ENCODE results near the gene CDK4. TPM values are rescaled to one million over a fixed set of nuclear protein-coding genes. Genes with fewer than 3 reads are reported as not detected.

CDK4 gene
- total and polyA plus RNA-seq, 2 of the 13 experiments (the other 11 are each of a cell fraction or from before 2014, with no cell fraction given): 191 to 209 TPM

Small RNAs within 50 kb of the gene (microRNA-seq; reads per million reads assigned to microRNA genes)
- not detected for gene MIR6759

Other genes with a start within 250 kb of the CDK4 start
- gene DDIT3, start 231.8 kb downstream of the CDK4 start, total RNA-seq (2016; rRNA removed; fragmentation: Illumina TruSeq; extraction: Trizol): 17.5 and 27.5 TPM in 2 replicates
- 45.2 and 48.7 TPM in 2 replicates for gene DDIT3, start 231.8 kb downstream of the CDK4 start, polyA plus RNA-seq (2011; rRNA removed)
- 4.1 and 5.1 TPM in 2 replicates for gene MBD6, start 229.5 kb downstream of the CDK4 start, total RNA-seq (2016; rRNA removed; fragmentation: Illumina TruSeq; extraction: Trizol)
- gene MBD6, start 229.5 kb downstream of the CDK4 start, polyA plus RNA-seq (2011; rRNA removed): 5.9 and 6.1 TPM in 2 replicates
- 72.0 and 75.5 TPM in 2 replicates for gene DCTN2, start 205.1 kb downstream of the CDK4 start, total RNA-seq (2016; rRNA removed; fragmentation: Illumina TruSeq; extraction: Trizol)
- gene DCTN2, start 205.1 kb downstream of the CDK4 start, polyA plus RNA-seq (2011; rRNA removed): 77.4 and 85.7 TPM in 2 replicates
- 1.1 and 1.6 TPM in 2 replicates for gene KIF5A, start 202.3 kb downstream of the CDK4 start, total RNA-seq (2016; rRNA removed; fragmentation: Illumina TruSeq; extraction: Trizol)
- 10.3 and 11.9 TPM in 2 replicates for gene KIF5A, start 202.3 kb downstream of the CDK4 start, polyA plus RNA-seq (2011; rRNA removed)
- 23.6 and 26.4 TPM in 2 replicates for gene PIP4K2C, start 161.1 kb downstream of the CDK4 start, total RNA-seq (2016; rRNA removed; fragmentation: Illumina TruSeq; extraction: Trizol)
- gene PIP4K2C, start 161.1 kb downstream of the CDK4 start, polyA plus RNA-seq (2011; rRNA removed): 21.7 and 23.3 TPM in 2 replicates
- 5.4 and 9.0 TPM in 2 replicates for gene DTX3, start 147.5 kb downstream of the CDK4 start, total RNA-seq (2016; rRNA removed; fragmentation: Illumina TruSeq; extraction: Trizol)
- gene DTX3, start 147.5 kb downstream of the CDK4 start, polyA plus RNA-seq (2011; rRNA removed): 27.2 and 28.7 TPM in 2 replicates
- 10.1 and 11.5 TPM in 2 replicates for gene ARHGEF25, start 140.9 kb downstream of the CDK4 start, total RNA-seq (2016; rRNA removed; fragmentation: Illumina TruSeq; extraction: Trizol)
- gene ARHGEF25, start 140.9 kb downstream of the CDK4 start, polyA plus RNA-seq (2011; rRNA removed): 12.5 and 15.3 TPM in 2 replicates
- 1.9 and 4.5 TPM in 2 replicates for gene B4GALNT1, start 119.1 kb downstream of the CDK4 start, total RNA-seq (2016; rRNA removed; fragmentation: Illumina TruSeq; extraction: Trizol)
- 5.4 and 5.9 TPM in 2 replicates for gene B4GALNT1, start 119.1 kb downstream of the CDK4 start, polyA plus RNA-seq (2011; rRNA removed)
- gene OS9, start 58.2 kb downstream of the CDK4 start, total RNA-seq (2016; rRNA removed; fragmentation: Illumina TruSeq; extraction: Trizol): 51.7 and 156 TPM in 2 replicates
- 206 and 225 TPM in 2 replicates for gene OS9, start 58.2 kb downstream of the CDK4 start, polyA plus RNA-seq (2011; rRNA removed)
- 0.38 and 0.81 TPM in 2 replicates for gene AGAP2, start 13.6 kb downstream of the CDK4 start, total RNA-seq (2016; rRNA removed; fragmentation: Illumina TruSeq; extraction: Trizol)
- gene AGAP2, start 13.6 kb downstream of the CDK4 start, polyA plus RNA-seq (2011; rRNA removed): 0.45 and 0.73 TPM in 2 replicates
- gene TSPAN31, start 7.3 kb downstream of the CDK4 start, total RNA-seq (2016; rRNA removed; fragmentation: Illumina TruSeq; extraction: Trizol): 5.4 and 10.4 TPM in 2 replicates
- 24.6 and 27.3 TPM in 2 replicates for gene TSPAN31, start 7.3 kb downstream of the CDK4 start, polyA plus RNA-seq (2011; rRNA removed)
- gene MARCHF9, start 2.8 kb upstream of the CDK4 start, total RNA-seq (2016; rRNA removed; fragmentation: Illumina TruSeq; extraction: Trizol): 2.7 and 5.7 TPM in 2 replicates
- gene MARCHF9, start 2.8 kb upstream of the CDK4 start, polyA plus RNA-seq (2011; rRNA removed): 9.6 and 14.5 TPM in 2 replicates
- 0.97 and 2.3 TPM in 2 replicates for gene CYP27B1, start 14.8 kb upstream of the CDK4 start, total RNA-seq (2016; rRNA removed; fragmentation: Illumina TruSeq; extraction: Trizol)
- gene CYP27B1, start 14.8 kb upstream of the CDK4 start, polyA plus RNA-seq (2011; rRNA removed): 3.0 and 3.4 TPM in 2 replicates
- gene METTL1, start 19.8 kb upstream of the CDK4 start, total RNA-seq (2016; rRNA removed; fragmentation: Illumina TruSeq; extraction: Trizol): 34.7 and 35.5 TPM in 2 replicates
- gene METTL1, start 19.8 kb upstream of the CDK4 start, polyA plus RNA-seq (2011; rRNA removed): 36.9 and 38.3 TPM in 2 replicates
- gene EEF1AKMT3, start 20.3 kb upstream of the CDK4 start, total RNA-seq (2016; rRNA removed; fragmentation: Illumina TruSeq; extraction: Trizol): 4.7 and 6.6 TPM in 2 replicates
- 10.8 and 11.4 TPM in 2 replicates for gene EEF1AKMT3, start 20.3 kb upstream of the CDK4 start, polyA plus RNA-seq (2011; rRNA removed)
- 68.3 and 89.7 TPM in 2 replicates for gene TSFM, start 30.5 kb upstream of the CDK4 start, total RNA-seq (2016; rRNA removed; fragmentation: Illumina TruSeq; extraction: Trizol)
- 24.0 and 29.8 TPM in 2 replicates for gene TSFM, start 30.5 kb upstream of the CDK4 start, polyA plus RNA-seq (2011; rRNA removed)
- gene AVIL, start 66.4 kb upstream of the CDK4 start, total RNA-seq (2016; rRNA removed; fragmentation: Illumina TruSeq; extraction: Trizol): 0.53 and 1.2 TPM in 2 replicates
- 1.4 and 2.0 TPM in 2 replicates for gene AVIL, start 66.4 kb upstream of the CDK4 start, polyA plus RNA-seq (2011; rRNA removed)
- gene CTDSP2, start 94.4 kb upstream of the CDK4 start, total RNA-seq (2016; rRNA removed; fragmentation: Illumina TruSeq; extraction: Trizol): 38.1 and 42.4 TPM in 2 replicates
- 82.5 and 91.3 TPM in 2 replicates for gene CTDSP2, start 94.4 kb upstream of the CDK4 start, polyA plus RNA-seq (2011; rRNA removed)
- gene ATP23, start 189.3 kb upstream of the CDK4 start, total RNA-seq (2016; rRNA removed; fragmentation: Illumina TruSeq; extraction: Trizol): 12.1 and 13.1 TPM in 2 replicates
- gene ATP23, start 189.3 kb upstream of the CDK4 start, polyA plus RNA-seq (2011; rRNA removed): 11.4 and 14.7 TPM in 2 replicates